ENCODE measurements around the gene XPO6.
"Not testable (repeated sequence)": the region's sequence is repeated elsewhere in the genome, so short reads cannot be mapped to it uniquely, and the experiment has no call there.

XPO6 gene

GRCh38 chr16:28151180-28151579 is 60.6 kb downstream of the XPO6 start:
- DNase-seq (ENCODE audit: low read depth, low spot score), result no peak

GRCh38 chr16:28149011-28149888 is 62.5 kb downstream of the XPO6 start:
- DNase-seq (ENCODE audit: low read depth, low spot score), result no peak

DNA sequence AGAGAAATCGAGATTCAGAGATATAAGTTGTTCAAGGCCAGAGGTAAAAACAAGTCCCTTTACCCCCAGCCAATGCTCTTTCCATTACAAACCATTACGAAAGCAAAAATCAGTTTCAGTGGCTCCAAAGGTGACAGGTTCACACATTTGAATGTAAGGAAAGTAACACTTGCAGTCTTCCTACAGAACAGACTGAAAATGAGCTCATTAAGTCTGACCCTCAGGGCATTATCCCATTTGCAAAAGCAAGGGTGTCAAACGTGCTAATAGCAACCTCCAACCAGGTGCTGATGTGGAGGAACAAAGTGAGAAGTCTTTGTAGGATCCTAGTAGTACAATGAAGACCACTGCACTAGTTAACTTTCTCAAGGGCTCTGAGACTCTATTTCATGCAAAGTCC is 65.2 kb downstream of the XPO6 start:
- DNase-seq (ENCODE audit: low read depth, low spot score), result no peak

DNA sequence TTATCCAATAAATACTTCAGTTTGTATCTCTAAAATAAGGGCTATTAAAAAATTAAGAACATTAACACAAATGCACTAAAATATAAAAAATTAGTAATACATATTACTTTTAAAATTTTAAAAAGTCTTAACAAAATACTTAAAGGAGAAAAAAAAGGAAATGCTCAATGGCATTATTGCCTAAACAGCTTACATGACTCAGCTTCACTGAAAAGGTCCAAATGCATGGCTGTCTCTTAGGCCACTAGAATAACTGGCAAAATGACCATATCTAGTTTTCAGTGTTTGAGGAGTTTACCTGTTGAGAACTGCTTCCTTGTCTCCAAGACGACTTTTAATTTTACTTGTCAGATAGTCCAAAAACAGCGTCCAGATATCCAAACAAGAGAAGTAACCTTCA is 66.0 kb downstream of the XPO6 start:
- DNase-seq (ENCODE audit: low read depth, low spot score), result no peak

DNA sequence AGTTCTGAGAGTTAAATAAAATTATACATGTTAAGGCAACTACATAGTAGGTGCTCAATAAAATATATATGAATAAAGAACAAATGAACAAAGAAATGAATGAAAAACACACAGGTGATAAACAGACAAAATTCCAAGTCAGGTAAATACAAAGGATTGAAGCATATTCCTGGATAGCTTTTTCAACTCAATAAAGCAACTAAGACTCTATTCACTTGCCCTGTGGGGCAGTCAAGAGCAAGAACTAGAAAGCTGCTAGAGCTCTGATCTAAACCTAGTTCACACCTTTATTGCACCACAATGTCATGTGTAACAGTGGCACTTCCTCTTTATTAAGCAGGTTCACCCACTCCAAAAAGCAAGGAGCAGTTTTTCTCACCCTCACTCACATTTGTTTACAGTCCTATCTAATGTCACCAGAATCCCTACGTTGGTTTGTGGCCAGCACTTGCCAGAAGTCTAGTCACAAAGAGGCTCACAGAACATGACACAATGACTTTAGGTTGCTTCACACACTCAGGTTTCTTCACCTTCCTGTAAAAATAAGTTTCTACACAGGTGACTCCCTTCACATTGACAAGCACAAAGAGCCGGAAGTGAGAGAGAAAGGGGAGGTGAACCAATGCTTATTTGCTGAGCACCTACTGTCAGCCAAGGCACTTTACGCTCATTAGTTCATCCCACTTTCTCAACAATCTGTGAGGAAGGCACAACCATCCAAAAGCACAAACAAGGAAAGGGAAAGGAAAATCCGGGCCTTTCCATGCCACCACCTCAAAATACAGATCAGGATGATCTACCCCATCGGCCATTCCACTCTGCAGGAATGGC is 70.8 kb downstream of the XPO6 start:
- no peak for DNase-seq (ENCODE audit: low read depth, low spot score)

DNA sequence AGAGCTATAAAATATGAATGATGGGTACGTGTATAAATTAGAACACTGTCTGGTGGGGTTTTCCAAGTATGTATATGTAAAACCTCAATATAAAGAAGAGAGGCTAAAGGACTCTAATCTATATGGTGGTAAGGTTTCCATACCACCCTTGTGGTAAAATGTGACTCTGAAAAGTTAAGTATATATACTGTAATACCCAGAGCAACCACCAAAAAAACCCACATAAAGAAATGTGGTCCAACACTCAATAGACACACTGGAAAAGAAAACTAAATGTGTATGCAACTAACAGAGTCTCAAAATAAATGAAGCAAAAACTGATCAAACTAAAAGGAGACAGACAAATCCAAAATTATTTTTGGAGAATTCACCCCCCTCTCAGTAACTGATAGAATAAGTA is 72.2 kb downstream of the XPO6 start:
- no peak for DNase-seq (ENCODE audit: low read depth, low spot score)

GRCh38 chr16:28136751-28137434 is 74.9 kb downstream of the XPO6 start:
- no peak for DNase-seq (ENCODE audit: low read depth, low spot score)

- no peak for DNase-seq (ENCODE audit: low read depth, low spot score)
Observed at GRCh38 chr16:28133666-28134065, 78.1 kb downstream of the XPO6 start.

DNA sequence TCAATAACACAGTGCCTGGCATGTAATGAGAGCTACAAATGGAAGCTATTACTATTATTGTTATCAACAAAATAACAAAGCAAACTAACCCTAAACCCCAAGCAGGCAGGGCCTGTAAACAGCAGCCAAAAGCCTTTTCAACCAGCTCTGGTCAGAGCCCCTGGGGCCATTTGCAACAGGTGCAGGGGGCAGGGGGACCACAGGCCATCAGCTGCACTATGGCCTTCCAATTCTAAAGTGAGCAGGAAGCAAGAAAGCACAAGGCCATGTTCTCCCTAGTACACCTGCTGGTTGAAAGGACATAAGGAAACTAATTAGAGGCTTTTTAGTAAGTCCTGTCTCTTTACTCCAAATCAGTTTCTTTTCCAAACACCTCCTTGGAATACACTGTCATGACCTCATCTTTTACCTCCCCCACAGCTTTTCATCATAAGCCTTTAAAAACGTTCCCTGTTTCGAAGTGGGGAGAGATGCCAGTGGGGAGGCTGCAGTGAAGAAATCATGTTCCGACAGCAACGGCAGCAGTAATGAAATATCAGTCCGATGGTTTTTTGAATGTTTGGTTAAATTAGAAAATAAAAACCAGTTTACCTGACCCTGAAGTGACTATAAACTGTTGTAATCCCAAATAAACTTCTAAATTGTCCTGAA is 79.9 kb downstream of the XPO6 start:
- DNase-seq (ENCODE audit: low read depth, low spot score), result no peak

DNA sequence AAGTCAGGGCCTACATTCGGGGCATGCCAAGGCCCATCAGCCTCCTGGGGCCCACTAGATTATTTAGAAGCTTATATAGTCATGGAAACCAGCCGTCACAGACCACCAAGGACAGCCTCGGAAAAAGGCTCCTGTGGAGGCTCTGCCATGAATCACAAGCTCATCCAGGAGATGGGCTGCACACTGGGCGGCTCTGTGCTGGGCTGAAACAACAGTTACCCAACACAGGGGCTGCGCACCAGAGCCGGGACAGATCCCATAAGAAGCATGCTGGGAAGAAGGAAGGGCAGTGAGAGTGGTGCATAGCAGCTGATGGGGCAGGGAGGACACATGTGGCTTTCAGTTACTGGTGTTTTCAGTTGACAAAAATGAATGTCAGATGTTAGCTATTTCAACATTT is 80.6 kb downstream of the XPO6 start:
- no peak for DNase-seq (ENCODE audit: low read depth, low spot score)

DNA sequence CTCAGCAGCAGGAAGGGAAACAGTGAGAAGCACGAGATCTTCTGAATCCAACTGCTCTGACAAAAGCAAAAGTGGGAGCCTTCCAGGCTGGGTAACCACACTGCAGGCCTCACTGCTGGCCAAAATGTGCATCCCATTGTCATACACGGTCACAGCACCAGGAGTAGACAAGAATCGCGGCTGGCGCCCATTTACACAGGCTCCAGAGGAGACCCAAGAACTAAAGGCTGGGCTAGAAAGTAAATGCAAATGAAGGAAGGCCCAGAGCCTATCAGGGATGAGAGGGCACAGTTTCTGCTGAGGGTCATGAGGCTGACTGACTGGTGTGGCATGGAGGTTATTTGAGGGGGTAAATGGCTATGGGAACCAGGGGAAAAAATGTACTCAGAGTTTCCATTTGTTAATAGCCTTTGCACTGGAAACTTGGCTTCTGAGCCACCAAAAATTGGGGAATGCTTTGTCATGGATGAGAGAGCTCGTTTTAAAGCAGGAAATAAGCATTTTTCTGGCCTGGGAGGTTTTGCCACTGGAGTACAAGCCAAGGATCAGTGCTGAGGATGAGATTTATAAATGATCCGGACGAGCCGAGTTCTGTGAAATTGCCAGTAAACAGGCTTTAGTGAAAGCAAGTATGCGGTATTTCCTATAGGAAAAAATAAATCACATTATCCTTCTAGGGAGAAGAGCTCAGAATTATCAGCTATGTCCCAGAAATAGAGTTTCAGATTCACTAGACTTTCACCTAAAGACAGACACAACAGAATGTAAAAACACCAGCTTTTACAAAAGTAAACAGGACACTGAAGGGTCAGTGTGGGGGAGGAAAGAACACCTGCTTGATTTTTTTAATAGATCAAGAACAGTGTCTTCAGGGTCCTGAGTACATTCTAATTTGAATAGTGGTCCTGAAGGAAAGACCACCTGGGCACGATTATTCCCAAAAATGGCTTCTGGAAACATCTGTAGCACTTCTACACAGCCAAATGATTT is 81.4 kb downstream of the XPO6 start:
- DNase-seq (ENCODE audit: low read depth, low spot score), result no peak

GRCh38 chr16:28126684-28127620 is 84.8 kb downstream of the XPO6 start:
- no peak for DNase-seq (ENCODE audit: low read depth, low spot score)

DNA sequence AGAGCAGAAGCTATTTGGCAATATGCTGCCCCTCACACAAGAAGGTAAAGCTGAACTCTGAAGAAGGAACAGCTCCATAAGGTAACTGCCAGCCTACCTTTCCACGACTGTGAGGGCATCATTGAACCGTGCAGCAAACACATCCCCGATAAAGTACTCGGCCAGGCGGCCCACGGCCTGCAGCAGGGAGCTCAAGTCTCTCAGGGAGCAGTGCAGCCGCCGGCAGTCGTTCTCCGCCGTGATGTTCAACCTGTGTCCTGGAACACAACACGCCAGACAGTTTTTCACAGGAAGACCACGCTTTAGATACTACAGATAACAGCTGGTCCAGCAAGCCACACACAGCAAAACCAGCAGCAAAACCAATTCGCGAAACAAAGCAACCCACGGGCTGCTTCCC is 86.2 kb downstream of the XPO6 start:
- DNase-seq (ENCODE audit: low read depth, low spot score), result no peak

DNA sequence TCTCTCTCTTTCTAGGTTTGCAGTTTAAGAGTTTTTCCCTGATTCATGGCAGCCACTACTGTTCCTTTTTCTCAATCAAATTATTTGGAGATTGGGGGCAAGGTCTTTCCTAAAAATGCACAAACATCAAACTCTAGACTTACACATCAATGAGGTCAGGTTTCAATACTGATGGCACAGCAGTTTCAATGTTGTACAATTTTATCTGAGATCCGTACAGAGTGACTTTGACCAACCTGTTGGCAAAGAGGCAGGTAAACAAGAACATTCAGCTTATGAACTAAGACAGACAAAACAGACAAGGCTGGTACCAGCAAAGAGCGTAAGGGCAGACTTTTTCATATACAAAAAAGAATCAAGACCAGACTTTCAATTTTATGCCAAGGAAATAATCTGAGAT is 90.2 kb downstream of the XPO6 start:
- DNase-seq (ENCODE audit: low read depth, low spot score), result no peak

GRCh38 chr16:28120754-28121153 is 91.0 kb downstream of the XPO6 start:
- no peak for DNase-seq (ENCODE audit: low read depth, low spot score)

GRCh38 chr16:28118637-28119036 is 93.1 kb downstream of the XPO6 start:
- no peak for DNase-seq (ENCODE audit: low read depth, low spot score)

- no peak for DNase-seq (ENCODE audit: low read depth, low spot score)
Observed at GRCh38 chr16:28117168-28117565, 94.6 kb downstream of the XPO6 start.

DNA sequence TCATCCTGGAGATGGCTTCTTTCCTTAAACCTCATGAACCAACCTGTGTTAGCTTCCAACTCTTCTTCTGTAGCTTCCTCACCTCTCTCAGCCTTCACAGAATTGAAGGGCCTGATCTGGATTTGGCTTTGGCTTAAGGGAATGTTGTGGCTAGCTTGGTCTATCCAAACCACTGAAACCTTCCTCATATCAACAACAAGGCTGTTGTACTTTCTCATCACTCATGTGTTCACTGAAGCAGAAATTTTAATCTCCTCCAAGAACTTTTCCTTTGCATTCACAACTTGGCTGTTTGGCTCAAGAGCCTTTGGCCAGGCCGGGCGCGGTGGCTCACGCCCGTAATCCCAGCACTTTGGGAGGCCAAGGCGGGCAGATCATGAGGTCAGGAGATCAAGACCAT is 95.9 kb downstream of the XPO6 start:
- DNase-seq (ENCODE audit: low read depth, low spot score), result not testable (repeated sequence)

DNA sequence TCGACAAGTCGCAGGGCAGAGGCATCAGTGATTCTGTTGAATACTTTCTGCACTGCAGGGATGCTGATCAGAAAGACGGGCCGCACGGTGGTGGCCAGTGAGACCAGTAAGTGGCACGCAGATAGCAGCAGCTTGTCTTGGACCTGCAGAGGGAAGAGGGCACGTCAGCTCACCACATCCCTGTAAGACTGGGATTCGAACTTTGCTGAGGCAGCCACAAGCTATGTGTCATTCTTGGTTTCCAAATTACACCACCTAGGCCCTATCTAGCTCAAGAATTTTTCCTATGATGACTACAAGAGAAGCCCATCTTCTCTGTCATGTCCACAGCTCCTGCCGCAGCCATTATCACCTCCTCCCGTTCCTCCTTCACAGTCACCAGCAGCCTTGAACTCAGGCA is 98.9 kb downstream of the XPO6 start:
- DNase-seq (ENCODE audit: low read depth, low spot score), result no peak
